ENCODE results near the gene GSK3B.

- TF ChIP-seq EZH2phosphoT487 (IDR thresholded peaks at IDR 0.05; ENCODE audit: insufficient read depth, low read depth), result no peak
- no peak for TF ChIP-seq EZH2 (IDR thresholded peaks at IDR 0.05; ENCODE audit: insufficient read depth, poor library complexity, severe bottlenecking)
Observed at GRCh38 chr3:120100711-120101110, 6.5 kb upstream of the GSK3B start.
